NT2/D1 (cell line): ENCODE results near the gene KRTAP5-8.

ENCODE experiments used
- DNase-seq: peaks from one replicate; pipeline ENCODE4 v3.0.0-alpha.2; 2011; ENCODE audit warnings: low read depth, low spot score
- H3K27me3 ChIP-seq: 2 replicates; pipeline ENCODE4 v1.6.0; 2011; ENCODE audit warnings: mild to moderate bottlenecking; ENCODE audit not compliant: insufficient read length, insufficient read depth
- H3K36me3 ChIP-seq: 2 replicates; pipeline ENCODE4 v1.6.1; 2011; ENCODE audit warnings: mild to moderate bottlenecking, low read length, mixed read lengths; ENCODE audit not compliant: insufficient read depth, insufficient read length
- H3K4me1 ChIP-seq: 2 replicates; pipeline ENCODE4 v1.5.1; 2011; ENCODE audit not compliant: insufficient read depth, insufficient read length
- H3K4me3 ChIP-seq: 2 replicates; pipeline ENCODE4 v1.5.1; 2011; ENCODE audit warnings: low read depth; ENCODE audit not compliant: insufficient read length
- H3K9ac ChIP-seq: 2 replicates; pipeline ENCODE4 v1.6.0; 2011; ENCODE audit warnings: low read depth; ENCODE audit not compliant: insufficient read length
- H3K9me3 ChIP-seq: 2 replicates; pipeline ENCODE4 v1.5.1; 2011; ENCODE audit warnings: mild to moderate bottlenecking, low read length; ENCODE audit not compliant: insufficient read depth
- SUZ12 ChIP-seq: IDR thresholded peaks from 2 replicates; pipeline ENCODE4 v1.6.1; 2011; ENCODE audit not compliant: insufficient read length, insufficient read depth; ENCODE audit errors: extremely low read depth
- YY1 ChIP-seq: IDR thresholded peaks from 2 replicates; pipeline ENCODE4 v1.6.1; 2011; ENCODE audit not compliant: insufficient read length, insufficient read depth
- ZNF274 ChIP-seq: IDR thresholded peaks from 2 replicates; pipeline ENCODE4 v1.6.1; 2011; ENCODE audit warnings: mild to moderate bottlenecking, low read depth, low read length

KRTAP5-8 gene

DNA sequence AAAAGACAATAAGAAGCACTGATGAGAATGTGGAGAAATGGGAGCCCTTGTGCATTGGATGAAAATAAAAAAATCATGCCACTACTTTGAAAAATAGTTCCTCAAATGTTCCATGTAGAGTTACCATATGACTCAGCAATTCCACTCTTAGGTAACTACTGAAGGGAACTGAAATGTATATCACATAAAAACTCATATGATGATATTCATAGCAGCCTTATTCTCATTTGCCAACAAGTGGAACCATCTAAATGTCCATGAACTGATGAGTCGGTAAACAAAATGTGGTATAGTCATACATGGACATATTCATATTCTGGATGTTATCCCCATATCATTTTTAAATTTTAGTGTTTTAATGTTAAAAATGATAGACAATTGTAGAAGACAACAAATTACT lies 13.9 kb downstream of the KRTAP5-8 start:
- TF ChIP-seq YY1 (no peak), SUZ12 (no peak), ZNF274 (no peak)
- Histone ChIP-seq H3K4me3 (no peak overlapping the region), H3K9me3 (no peaks in the 10 kb centered on the region; the same call in 1 of the 2 replicates), H3K36me3 (no peaks in the 10 kb centered on the region), H3K27me3 (no peaks in the 10 kb centered on the region), H3K9ac (no peak overlapping the region), H3K4me1 (no peaks in the 10 kb centered on the region)
- no peak for DNase-seq

DNA sequence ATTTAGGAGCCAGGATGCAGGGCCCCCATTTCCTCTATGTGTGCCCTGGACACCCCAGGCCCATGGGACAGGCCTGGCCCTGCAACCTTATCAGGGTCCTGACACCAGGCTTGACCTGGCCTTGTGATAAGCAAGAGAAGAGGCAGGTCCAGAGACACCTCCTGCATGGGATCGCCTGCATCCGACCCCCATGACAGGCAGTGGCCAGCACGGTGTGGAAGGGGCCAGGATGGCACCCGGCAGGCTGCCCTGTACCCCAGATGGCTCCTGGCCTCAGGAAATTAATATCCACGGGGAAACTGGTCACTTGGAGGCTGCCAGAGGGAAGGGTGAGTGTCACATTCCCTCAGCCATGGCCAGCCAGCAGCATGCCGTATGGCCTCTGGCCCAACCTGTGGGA lies 17.2 kb downstream of the KRTAP5-8 start:
- Histone ChIP-seq H3K9ac (no peak overlapping the region), H3K9me3 (no peaks in the 10 kb centered on the region), H3K4me3 (no peak overlapping the region), H3K36me3 (no peaks in the 10 kb centered on the region), H3K27me3 (no peaks in the 10 kb centered on the region), H3K4me1 (no peaks in the 10 kb centered on the region)
- no peak for DNase-seq
- TF ChIP-seq SUZ12 (no peak), YY1 (no peak), ZNF274 (no peak)

GRCh38 chr11:71555508-71555907 lies 17.7 kb downstream of the KRTAP5-8 start:
- Histone ChIP-seq H3K27me3 (no peaks in the 10 kb centered on the region), H3K9ac (no peak overlapping the region), H3K4me3 (no peak overlapping the region), H3K4me1 (no peaks in the 10 kb centered on the region), H3K36me3 (no peaks in the 10 kb centered on the region), H3K9me3 (no peaks in the 10 kb centered on the region)
- no peak for DNase-seq
- TF ChIP-seq YY1 (no peak), ZNF274 (no peak), SUZ12 (no peak)

GRCh38 chr11:71556018-71556417 lies 18.2 kb downstream of the KRTAP5-8 start:
- no peaks in the 10 kb centered on the region for H3K9me3 ChIP-seq
- H3K27me3 ChIP-seq, result no peaks in the 10 kb centered on the region
- no peak overlapping the region for H3K9ac ChIP-seq
- H3K4me3 ChIP-seq, result no peak overlapping the region
- H3K4me1 ChIP-seq, result no peaks in the 10 kb centered on the region
- TF ChIP-seq YY1, result no peak
- TF ChIP-seq ZNF274, result no peak
- no peak for TF ChIP-seq SUZ12
- DNase-seq, result no peak
- no peaks in the 10 kb centered on the region for H3K36me3 ChIP-seq

DNA sequence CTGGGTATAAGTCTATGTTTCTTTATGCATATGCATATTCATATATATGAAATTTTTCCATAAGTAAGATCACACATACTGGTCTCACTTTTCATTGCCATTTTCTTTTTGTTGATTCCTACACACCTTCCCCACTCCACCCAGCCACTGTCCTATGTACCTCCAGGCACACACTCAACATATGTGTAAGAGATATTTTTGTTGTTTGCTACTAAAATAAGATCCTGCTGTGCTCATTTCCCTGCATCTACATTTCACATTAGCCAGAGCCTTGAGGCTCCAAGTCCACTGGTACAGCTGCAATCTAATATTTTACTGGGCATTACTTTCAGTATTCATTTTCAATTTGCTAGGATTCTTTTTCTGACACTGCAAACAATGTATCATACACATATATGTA lies 19.4 kb downstream of the KRTAP5-8 start:
- Histone ChIP-seq H3K36me3 (no peaks in the 10 kb centered on the region), H3K4me3 (no peak overlapping the region), H3K9ac (no peak overlapping the region), H3K4me1 (no peaks in the 10 kb centered on the region), H3K9me3 (no peaks in the 10 kb centered on the region), H3K27me3 (no peaks in the 10 kb centered on the region)
- TF ChIP-seq ZNF274, result no peak
- TF ChIP-seq YY1, result no peak
- TF ChIP-seq SUZ12, result no peak
- no peak for DNase-seq

- H3K4me1 ChIP-seq, result no peaks in the 10 kb centered on the region
- H3K27me3 ChIP-seq, result no peaks in the 10 kb centered on the region
- DNase-seq, result no peak
- no peak overlapping the region for H3K9ac ChIP-seq
- no peaks in the 10 kb centered on the region for H3K9me3 ChIP-seq
- no peaks in the 10 kb centered on the region for H3K36me3 ChIP-seq
- H3K4me3 ChIP-seq, result no peak overlapping the region
- TF ChIP-seq SUZ12 (no peak), ZNF274 (no peak), YY1 (no peak)
Observed at GRCh38 chr11:71558996-71559395, 21.2 kb downstream of the KRTAP5-8 start.

GRCh38 chr11:71562120-71562519 lies 24.3 kb downstream of the KRTAP5-8 start:
- TF ChIP-seq ZNF274, result no peak
- TF ChIP-seq SUZ12, result no peak
- no peak for TF ChIP-seq YY1
- Histone ChIP-seq H3K9me3 (no peaks in the 10 kb centered on the region), H3K4me1 (no peaks in the 10 kb centered on the region), H3K9ac (no peak overlapping the region), H3K36me3 (no peaks in the 10 kb centered on the region), H3K4me3 (no peak overlapping the region), H3K27me3 (no peaks in the 10 kb centered on the region)
- DNase-seq, result no peak

GRCh38 chr11:71563406-71563805 lies 25.6 kb downstream of the KRTAP5-8 start:
- DNase-seq, result no peak

More at GRCh38 chr11:71563406-71563805, 25.6 kb downstream of the KRTAP5-8 start:
- Histone ChIP-seq H3K4me1 (no peaks in the 10 kb centered on the region), H3K4me3 (no peak overlapping the region), H3K27me3 (no peaks in the 10 kb centered on the region), H3K36me3 (no peaks in the 10 kb centered on the region), H3K9me3 (no peaks in the 10 kb centered on the region), H3K9ac (no peak overlapping the region)
- no peak for TF ChIP-seq ZNF274
